ENCODE measurements around the gene JOSD2.

The JOSD2 gene

GRCh38 chr19:50511069-50511822 lies at the start of gene JOSD2:
TSS of gene JOSD2 (minus strand) at chr19:50511191. CDS start at chr19:50510431, 760 bp downstream.
- peak; percentile 100 for DNase-seq

GRCh38 chr19:50559636-50560035 lies 48.6 kb upstream of the JOSD2 start:
- DNase-seq = no peak

- no peak for DNase-seq
These were observed 47.5 kb upstream of the JOSD2 start for GRCh38 chr19:50558449-50558848.

- no peak for DNase-seq
These were observed 47.0 kb upstream of the JOSD2 start for GRCh38 chr19:50558039-50558438.

GRCh38 chr19:50557009-50557613 lies 46.1 kb upstream of the JOSD2 start:
- no peak for DNase-seq

GRCh38 chr19:50556282-50557008 lies 45.5 kb upstream of the JOSD2 start:
- peak; percentile 58 for DNase-seq

GRCh38 chr19:50555450-50556281 lies 44.7 kb upstream of the JOSD2 start:
- DNase-seq = no peak

- no peak for DNase-seq
These were observed 44.0 kb upstream of the JOSD2 start for GRCh38 chr19:50555033-50555432.

GRCh38 chr19:50554212-50554611 lies 43.2 kb upstream of the JOSD2 start:
- DNase-seq = no peak

GRCh38 chr19:50553134-50553703 lies 42.2 kb upstream of the JOSD2 start:
- no peak for DNase-seq

- DNase-seq = no peak
These were observed 41.5 kb upstream of the JOSD2 start for GRCh38 chr19:50552540-50552939.

- DNase-seq = no peak
These were observed 40.8 kb upstream of the JOSD2 start for GRCh38 chr19:50551715-50552187.

- DNase-seq = no peak
These were observed 40.2 kb upstream of the JOSD2 start for GRCh38 chr19:50551034-50551714.

GRCh38 chr19:50550594-50550966 lies 39.6 kb upstream of the JOSD2 start:
- no peak for DNase-seq

GRCh38 chr19:50549927-50550593 lies 39.1 kb upstream of the JOSD2 start:
- no peak for DNase-seq

GRCh38 chr19:50549059-50549926 lies 38.3 kb upstream of the JOSD2 start:
- DNase-seq = no peak

GRCh38 chr19:50548191-50549058 lies 37.4 kb upstream of the JOSD2 start:
- DNase-seq = no peak

- no peak for DNase-seq
These were observed 36.6 kb upstream of the JOSD2 start for GRCh38 chr19:50547385-50548190.

Measured in fibroblast of upper back skin (primary cell).